Stomach (tissue), 9 donors: Measurements from ENCODE around the gene KIF21B. TPM values are rescaled to one million over a fixed set of nuclear protein-coding genes. Genes with fewer than 3 reads are reported as not detected.

ENCODE experiments used
- DNase-seq, 2 donors: peaks; one replicate each; pipeline versions ENCODE4 v3.0.0 to v3.0.0-alpha.2; 2013 to 2019
- H3K27ac ChIP-seq, 5 donors: fragments of 200-600 bp in 4 of 5; sonication (generic) in 4 of 5; one replicate each; pipeline ENCODE4 v1.5.1; 2013 to 2019; ENCODE audit warnings: mild to moderate bottlenecking in 1 of 5, moderate library complexity in 1 of 5
- H3K27me3 ChIP-seq, 3 donors: fragments of 200-600 bp; sonication (generic); one replicate each; pipeline ENCODE4 v1.5.1; 2017 to 2019; ENCODE audit warnings: mixed run types in 1 of 3
- H3K36me3 ChIP-seq, 4 donors: fragments of 200-600 bp; sonication (generic); 1 replicate in 3 of 4; 2 replicates in 1 of 4; pipeline ENCODE4 v1.5.1; 2016 to 2019
- H3K4me1 ChIP-seq, 4 donors: fragments of 200-600 bp; sonication (generic); one replicate each; pipeline ENCODE4 v1.5.1; 2016 to 2019
- H3K4me3 ChIP-seq, 4 donors: fragments of 200-600 bp; sonication (generic) in 3 of 4; one replicate each; pipeline ENCODE4 v1.5.1; 2016 to 2019; ENCODE audit warnings: mild to moderate bottlenecking in 1 of 4
- H3K9me3 ChIP-seq, 4 donors: fragments of 200-600 bp; sonication (generic); one replicate each; pipeline ENCODE4 v1.5.1; 2016 to 2019
- CTCF ChIP-seq, 7 experiments: fragments of 450-650 bp in 4 of 7; fragments of 200-600 bp in 3 of 7; sonication (generic) in 3 of 7; IDR thresholded peaks; one replicate each; pipeline ENCODE4 v1.5.1; 2016 to 2019; ENCODE audit warnings: antibody characterized with exemption in 7 of 7, control low read depth in 2 of 7, mild to moderate bottlenecking in 1 of 7
- EP300 ChIP-seq: sonication (generic); formaldehyde crosslinking; IDR thresholded peaks from one replicate; pipeline ENCODE4 v1.6.1; 2017; ENCODE audit warnings: antibody characterized with exemption
- POLR2A ChIP-seq, 4 donors: fragments of 450-650 bp; IDR thresholded peaks; one replicate each; pipeline ENCODE4 v1.6.1; 2016; ENCODE audit warnings: antibody characterized with exemption in 4 of 4, control low read depth in 2 of 4, mild to moderate bottlenecking in 1 of 4, moderate library complexity in 1 of 4
- POLR2AphosphoS5 ChIP-seq, 3 donors: sonication (generic); formaldehyde crosslinking; IDR thresholded peaks; one replicate each; pipeline ENCODE4 v1.6.1; 2016; ENCODE audit warnings: antibody characterized with exemption in 3 of 3
- WGBS, 5 donors: extraction: QIAGEN DNeasy Blood & Tissue Kit in 3 of 5; methylation state at CpG; one replicate each; pipeline versions ENCODE4 v1.1.5 to v1.1.7; 2013 to 2018; 5-methylcytosine and 5-hydroxymethylcytosine counted together
- intact Hi-C: fragments of 100-400 bp; cut with DNase I; formaldehyde crosslinking; loops from one replicate; pipeline ENCODE4 v1.15.1; 2023; ENCODE audit warnings: low total_unique reads
- polyA plus RNA-seq, 3 donors: library from polyadenylated mRNA; stranded (reverse); fragments of 200-250 nt; gene quantifications; one replicate each; pipeline ENCODE4 v1.2.3, GENCODE V29; 2013
- total RNA-seq, 5 donors: library from RNA; depleted of rRNA; stranded (reverse); fragments of >200 nt; gene quantifications; one replicate each; pipeline versions ENCODE4 v1.1.0 to v1.2.3, GENCODE V29; 2014 to 2016
- donor health status: healthy with polysubstance abuse.
- donor health status: Bipolar disorder and iron deficiency.
- donor health status: healthy.

The KIF21B gene
- total and polyA plus RNA-seq, 8 donors: 0.30 to 8.8 (median 2.4) TPM

- Histone ChIP-seq H3K36me3 (peaks cover 0 to 24% (median 9%) of the 10 kb centered on the region in 4 donors), H3K4me1 (peaks cover 0 to 17% (median 13%) of the 10 kb centered on the region in 4 donors), H3K9me3 (no peaks in the 10 kb centered on the region), H3K27me3 (no peaks in the 10 kb centered on the region), H3K27ac (no peak overlapping the region), H3K4me3 (no peak overlapping the region)
- no peak for TF ChIP-seq POLR2A (IDR thresholded peaks at IDR 0.05)
- no peak for TF ChIP-seq POLR2AphosphoS5 (IDR thresholded peaks at IDR 0.05)
- TF ChIP-seq CTCF (IDR thresholded peaks at IDR 0.05): no peak
- TF ChIP-seq EP300: no peak
- no peak for DNase-seq
- WGBS, 5 donors: 62 to 77% (median 66%) methylated on average over 16 to 19 of the region's 19 CpGs
- intact Hi-C loops: loop anchor here (5.0 to 10.0 kb wide), 3 partner anchors 68 to 251 kb away; partner anchors contain the start of gene CACNA1S
These were observed 49.4 kb downstream of the KIF21B start for GRCh38 chr1:200973937-200974657.

GRCh38 chr1:200972985-200973742, 50.4 kb downstream of the KIF21B start:
- intact Hi-C loops: loop anchor here (5.0 to 10.0 kb wide), 3 partner anchors 69 to 252 kb away; partner anchors contain the start of gene CACNA1S
- WGBS, 5 donors: 71 to 81% (median 77%) methylated on average over 9 to 17 of the region's 17 CpGs
- Histone ChIP-seq H3K9me3 (no peaks in the 10 kb centered on the region), H3K27ac (no peak overlapping the region), H3K27me3 (no peaks in the 10 kb centered on the region), H3K4me1 (peaks cover 0 to 17% (median 13%) of the 10 kb centered on the region in 4 donors), H3K4me3 (no peak overlapping the region), H3K36me3 (peaks cover 0 to 19% (median 7%) of the 10 kb centered on the region in 4 donors)
- TF ChIP-seq POLR2AphosphoS5 (IDR thresholded peaks at IDR 0.05): no peak
- TF ChIP-seq POLR2A (IDR thresholded peaks at IDR 0.05): no peak
- TF ChIP-seq EP300: no peak
- TF ChIP-seq CTCF (IDR thresholded peaks at IDR 0.05): no peak
- peak in 1 of 2 donors; percentile 60 for DNase-seq

GRCh38 chr1:200971955-200972711, 51.4 kb downstream of the KIF21B start:
- intact Hi-C loops: loop anchor here (5.0 to 10.0 kb wide), 3 partner anchors 70 to 253 kb away; partner anchors contain the start of gene CACNA1S
- DNase-seq: peak; percentile 70 to 89
- no peaks in the 10 kb centered on the region for H3K27me3 ChIP-seq
- peaks cover 0 to 16% (median 5%) of the 10 kb centered on the region in 4 donors for H3K36me3 ChIP-seq
- 44 to 53% (median 48%) methylated on average over 23 to 34 of the region's 34 CpGs for WGBS, 5 donors
- H3K9me3 ChIP-seq: no peaks in the 10 kb centered on the region
- no peak overlapping the region for H3K4me3 ChIP-seq
- no peak overlapping the region for H3K27ac ChIP-seq
- H3K4me1 ChIP-seq: peaks cover 0 to 17% (median 13%) of the 10 kb centered on the region in 4 donors
- no peak for TF ChIP-seq EP300
- peak in 4 of 7 experiments; percentile 54 to 97 (median 94) for TF ChIP-seq CTCF (IDR thresholded peaks at IDR 0.05)

GRCh38 chr1:200971428-200971903, 52.0 kb downstream of the KIF21B start:
- no peaks in the 10 kb centered on the region for H3K27me3 ChIP-seq
- intact Hi-C loops: loop anchor here (5.0 to 10.0 kb wide), 3 partner anchors 71 to 253 kb away; partner anchors contain the start of gene CACNA1S
- DNase-seq: no peak

More at GRCh38 chr1:200971428-200971903, 52.0 kb downstream of the KIF21B start:
- TF ChIP-seq EP300 (no peak), CTCF (IDR thresholded peaks at IDR 0.05) (no peak), POLR2AphosphoS5 (IDR thresholded peaks at IDR 0.05) (no peak), POLR2A (IDR thresholded peaks at IDR 0.05) (no peak)
- Histone ChIP-seq H3K36me3 (peaks cover 0 to 9% (median 3%) of the 10 kb centered on the region in 4 donors), H3K4me1 (peaks cover 0 to 17% (median 13%) of the 10 kb centered on the region in 4 donors), H3K4me3 (no peak overlapping the region), H3K9me3 (no peaks in the 10 kb centered on the region), H3K27ac (no peak overlapping the region)
- 79 to 83% (median 81%) methylated on average over 9 to 14 of the region's 14 CpGs for WGBS, 5 donors
